Stomach (tissue), 9 donors: ENCODE measurements around the gene PTPRG. TPM values are rescaled to one million over a fixed set of nuclear protein-coding genes. Genes with fewer than 3 reads are reported as not detected.

Experiments used
- DNase-seq, 2 donors: peaks; one replicate each; pipeline versions ENCODE4 v3.0.0 to v3.0.0-alpha.2; 2013 to 2019
- H3K27ac ChIP-seq, 5 donors: fragments of 200-600 bp in 4 of 5; sonication (generic) in 4 of 5; one replicate each; pipeline ENCODE4 v1.5.1; 2013 to 2019; ENCODE audit warnings: mild to moderate bottlenecking in 1 of 5, moderate library complexity in 1 of 5
- H3K27me3 ChIP-seq, 3 donors: fragments of 200-600 bp; sonication (generic); one replicate each; pipeline ENCODE4 v1.5.1; 2017 to 2019; ENCODE audit warnings: mixed run types in 1 of 3
- H3K36me3 ChIP-seq, 4 donors: fragments of 200-600 bp; sonication (generic); 1 replicate in 3 of 4; 2 replicates in 1 of 4; pipeline ENCODE4 v1.5.1; 2016 to 2019
- H3K4me1 ChIP-seq, 4 donors: fragments of 200-600 bp; sonication (generic); one replicate each; pipeline ENCODE4 v1.5.1; 2016 to 2019
- H3K4me3 ChIP-seq, 4 donors: fragments of 200-600 bp; sonication (generic) in 3 of 4; one replicate each; pipeline ENCODE4 v1.5.1; 2016 to 2019; ENCODE audit warnings: mild to moderate bottlenecking in 1 of 4
- H3K9me3 ChIP-seq, 4 donors: fragments of 200-600 bp; sonication (generic); one replicate each; pipeline ENCODE4 v1.5.1; 2016 to 2019
- EP300 ChIP-seq: sonication (generic); formaldehyde crosslinking; IDR thresholded peaks from one replicate; pipeline ENCODE4 v1.6.1; 2017; ENCODE audit warnings: antibody characterized with exemption
- POLR2A ChIP-seq, 4 donors: fragments of 450-650 bp; IDR thresholded peaks; one replicate each; pipeline ENCODE4 v1.6.1; 2016; ENCODE audit warnings: antibody characterized with exemption in 4 of 4, control low read depth in 2 of 4, mild to moderate bottlenecking in 1 of 4, moderate library complexity in 1 of 4
- POLR2AphosphoS5 ChIP-seq, 3 donors: sonication (generic); formaldehyde crosslinking; IDR thresholded peaks; one replicate each; pipeline ENCODE4 v1.6.1; 2016; ENCODE audit warnings: antibody characterized with exemption in 3 of 3
- WGBS, 5 donors: extraction: QIAGEN DNeasy Blood & Tissue Kit in 3 of 5; methylation state at CpG; one replicate each; pipeline versions ENCODE4 v1.1.5 to v1.1.7; 2013 to 2018; 5-methylcytosine and 5-hydroxymethylcytosine counted together
- intact Hi-C: fragments of 100-400 bp; cut with DNase I; formaldehyde crosslinking; loops from one replicate; pipeline ENCODE4 v1.15.1; 2023; ENCODE audit warnings: low total_unique reads
- polyA plus RNA-seq, 3 donors: library from polyadenylated mRNA; stranded (reverse); fragments of 200-250 nt; gene quantifications; one replicate each; pipeline ENCODE4 v1.2.3, GENCODE V29; 2013
- total RNA-seq, 5 donors: library from RNA; depleted of rRNA; stranded (reverse); fragments of >200 nt; gene quantifications; one replicate each; pipeline versions ENCODE4 v1.1.0 to v1.2.3, GENCODE V29; 2014 to 2016
- TF ChIP-seq, protein P1 (sequence below), 7 experiments: fragments of 450-650 bp in 4 of 7; fragments of 200-600 bp in 3 of 7; sonication (generic) in 3 of 7; IDR thresholded peaks; one replicate each; pipeline ENCODE4 v1.5.1; 2016 to 2019; ENCODE audit warnings: antibody characterized with exemption in 7 of 7, control low read depth in 2 of 7, mild to moderate bottlenecking in 1 of 7
- donor health status: healthy with polysubstance abuse.
- donor health status: Bipolar disorder and iron deficiency.
- donor health status: healthy.

PTPRG gene
- total and polyA plus RNA-seq, 8 donors, result 2.4 to 96.0 (median 22.0) TPM

DNA sequence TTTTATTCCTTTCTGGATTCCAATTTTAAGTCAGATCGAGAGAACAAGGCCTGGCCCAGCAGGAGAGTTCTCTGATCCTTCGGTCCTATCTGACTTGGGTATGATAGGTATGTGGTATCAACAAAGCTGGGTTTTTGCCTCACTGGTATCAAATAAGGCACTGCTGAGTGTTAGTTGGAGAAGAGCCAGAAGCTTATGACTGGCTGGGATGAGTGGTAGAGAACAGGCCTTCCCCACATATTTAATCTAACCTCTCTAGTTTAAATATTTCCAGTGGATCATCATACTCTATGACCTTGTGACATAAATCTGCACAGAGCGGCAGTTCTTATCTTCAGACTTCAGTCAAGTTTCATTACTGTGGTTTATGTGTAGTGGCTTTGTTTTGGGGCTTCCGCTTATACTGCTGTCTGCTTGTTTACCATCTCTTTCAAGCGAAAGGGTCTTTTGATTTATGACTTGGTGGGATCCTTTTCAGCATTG, 164.5 kb downstream of the PTPRG start:
- Histone ChIP-seq H3K9me3 (no peaks in the 10 kb centered on the region), H3K4me3 (no peak overlapping the region), H3K27ac (no peak overlapping the region), H3K4me1 (peaks cover 0 to 19% (median 5%) of the 10 kb centered on the region in 4 donors), H3K36me3 (no peaks in the 10 kb centered on the region), H3K27me3 (no peaks in the 10 kb centered on the region)
- 60 to 70% (median 65%) methylated on average over 5 of the region's 5 CpGs for WGBS, 5 donors
- no peak for TF ChIP-seq POLR2AphosphoS5 (IDR thresholded peaks at IDR 0.05)
- no peak for TF ChIP-seq EP300
- TF ChIP-seq, protein P1, sequence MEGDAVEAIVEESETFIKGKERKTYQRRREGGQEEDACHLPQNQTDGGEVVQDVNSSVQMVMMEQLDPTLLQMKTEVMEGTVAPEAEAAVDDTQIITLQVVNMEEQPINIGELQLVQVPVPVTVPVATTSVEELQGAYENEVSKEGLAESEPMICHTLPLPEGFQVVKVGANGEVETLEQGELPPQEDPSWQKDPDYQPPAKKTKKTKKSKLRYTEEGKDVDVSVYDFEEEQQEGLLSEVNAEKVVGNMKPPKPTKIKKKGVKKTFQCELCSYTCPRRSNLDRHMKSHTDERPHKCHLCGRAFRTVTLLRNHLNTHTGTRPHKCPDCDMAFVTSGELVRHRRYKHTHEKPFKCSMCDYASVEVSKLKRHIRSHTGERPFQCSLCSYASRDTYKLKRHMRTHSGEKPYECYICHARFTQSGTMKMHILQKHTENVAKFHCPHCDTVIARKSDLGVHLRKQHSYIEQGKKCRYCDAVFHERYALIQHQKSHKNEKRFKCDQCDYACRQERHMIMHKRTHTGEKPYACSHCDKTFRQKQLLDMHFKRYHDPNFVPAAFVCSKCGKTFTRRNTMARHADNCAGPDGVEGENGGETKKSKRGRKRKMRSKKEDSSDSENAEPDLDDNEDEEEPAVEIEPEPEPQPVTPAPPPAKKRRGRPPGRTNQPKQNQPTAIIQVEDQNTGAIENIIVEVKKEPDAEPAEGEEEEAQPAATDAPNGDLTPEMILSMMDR (IDR thresholded peaks at IDR 0.05), result no peak
- TF ChIP-seq POLR2A (IDR thresholded peaks at IDR 0.05), result no peak
- intact Hi-C loops, result no loop called here
- DNase-seq, result peak in 1 of 2 donors; percentile 26

DNA sequence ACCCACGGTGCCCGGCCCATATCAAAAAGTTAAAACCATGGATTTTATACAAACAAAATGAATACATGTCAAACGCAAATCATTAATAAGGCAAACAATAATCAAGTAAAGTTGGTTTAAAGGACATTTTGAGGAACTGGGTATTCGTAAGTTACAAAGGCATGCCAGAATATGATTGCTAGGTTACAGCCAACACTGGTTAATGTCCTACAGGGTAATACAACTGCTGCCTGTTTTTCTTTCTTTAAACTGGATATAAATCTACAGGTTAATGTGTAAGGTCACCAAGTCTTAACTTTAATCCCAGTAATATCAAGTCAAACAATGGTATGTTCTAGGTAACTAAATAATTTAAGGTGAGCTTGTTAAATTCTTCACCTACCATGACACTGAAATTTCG, 166.1 kb downstream of the PTPRG start:
- Histone ChIP-seq H3K36me3 (no peaks in the 10 kb centered on the region), H3K9me3 (no peaks in the 10 kb centered on the region), H3K4me3 (no peak overlapping the region), H3K4me1 (peaks cover 0 to 19% (median 6%) of the 10 kb centered on the region in 4 donors), H3K27ac (no peak overlapping the region), H3K27me3 (no peaks in the 10 kb centered on the region)
- TF ChIP-seq EP300 (no peak), POLR2AphosphoS5 (IDR thresholded peaks at IDR 0.05) (no peak), POLR2A (IDR thresholded peaks at IDR 0.05) (no peak)
- TF ChIP-seq, protein P1 (IDR thresholded peaks at IDR 0.05), result no peak
- WGBS, 5 donors, result 70 to 89% (median 77%) methylated on average over 5 of the region's 5 CpGs
- no peak for DNase-seq
- intact Hi-C loops, result no loop called here

DNA sequence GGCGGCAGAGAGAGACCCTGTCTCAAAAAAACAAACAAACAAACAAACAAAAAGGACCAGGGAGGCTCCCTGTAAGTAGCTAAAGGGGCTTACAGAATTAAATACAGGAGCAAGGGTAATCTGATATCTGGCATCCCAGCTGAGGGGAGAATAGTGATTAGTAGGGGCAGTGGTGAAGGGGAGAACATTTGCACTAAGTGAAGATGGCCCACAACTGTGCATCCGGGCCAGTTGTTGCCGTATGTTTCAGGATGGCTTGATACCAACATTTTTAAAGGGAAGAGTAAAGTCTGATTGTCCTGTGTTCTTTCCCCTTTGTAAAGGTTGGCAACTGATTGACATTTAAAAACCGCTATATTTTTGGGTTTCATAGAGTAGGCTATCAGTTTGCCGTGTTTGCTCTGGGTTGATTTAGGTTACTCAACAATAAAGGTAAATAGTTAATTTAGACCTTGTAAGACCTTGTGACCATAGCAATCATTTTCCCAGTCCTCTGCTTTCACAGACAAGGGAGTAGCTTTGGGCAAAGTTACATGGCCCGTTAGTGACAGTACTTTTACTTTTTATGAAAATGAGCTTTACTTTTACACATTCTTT, 167.8 kb downstream of the PTPRG start:
- no peaks in the 10 kb centered on the region for H3K36me3 ChIP-seq

DNA sequence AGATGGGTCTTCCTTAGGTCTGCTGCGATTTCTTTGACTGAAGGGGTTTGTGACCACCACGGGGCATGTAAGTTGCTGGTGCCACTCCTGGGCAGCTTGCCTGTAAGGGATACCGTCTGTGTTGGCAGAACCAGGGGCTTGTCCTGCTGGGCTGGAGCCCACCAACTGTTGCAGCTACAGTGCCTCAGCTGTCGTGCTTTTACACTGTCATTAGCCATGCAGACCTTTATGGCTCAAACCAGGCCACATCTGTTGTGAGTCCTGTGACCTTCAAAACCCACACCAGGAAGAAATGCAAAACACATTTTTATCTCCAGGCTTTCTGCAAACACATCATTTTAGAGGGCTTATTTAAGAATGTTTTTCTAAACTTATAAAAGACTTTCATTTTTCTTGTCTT, 168.7 kb downstream of the PTPRG start:
- intact Hi-C loops, result no loop called here
- no peak for TF ChIP-seq POLR2A (IDR thresholded peaks at IDR 0.05)
- TF ChIP-seq, protein P1 (IDR thresholded peaks at IDR 0.05), result no peak
- TF ChIP-seq EP300, result no peak
- no peak for TF ChIP-seq POLR2AphosphoS5 (IDR thresholded peaks at IDR 0.05)
- Histone ChIP-seq H3K4me3 (no peak overlapping the region), H3K36me3 (no peaks in the 10 kb centered on the region), H3K27ac (no peak overlapping the region), H3K4me1 (peaks cover 0 to 38% (median 12%) of the 10 kb centered on the region in 4 donors), H3K9me3 (no peaks in the 10 kb centered on the region), H3K27me3 (no peaks in the 10 kb centered on the region)
- 73 to 82% (median 79%) methylated on average over 4 of the region's 4 CpGs for WGBS, 5 donors
- DNase-seq, result peak in 1 of 2 donors; percentile 28

More for the DNA sequence above, 167.8 kb downstream of the PTPRG start:
- no peak overlapping the region for H3K4me3 ChIP-seq
- H3K9me3 ChIP-seq, result no peaks in the 10 kb centered on the region
- no peak for DNase-seq
- intact Hi-C loops, result no loop called here
- H3K27me3 ChIP-seq, result no peaks in the 10 kb centered on the region
- 39 to 70% (median 63%) methylated on average over 6 of the region's 6 CpGs for WGBS, 5 donors
- TF ChIP-seq POLR2AphosphoS5 (IDR thresholded peaks at IDR 0.05), result no peak
- TF ChIP-seq POLR2A (IDR thresholded peaks at IDR 0.05), result no peak
- no peak for TF ChIP-seq EP300
- TF ChIP-seq, protein P1 (IDR thresholded peaks at IDR 0.05), result no peak
- H3K27ac ChIP-seq, result no peak overlapping the region
- H3K4me1 ChIP-seq, result peaks cover 0 to 30% (median 12%) of the 10 kb centered on the region in 4 donors
